ENCODE results near the gene PTP4A1.

The PTP4A1 gene

GRCh38 chr6:63558278-63558677 is 14.0 kb upstream of the PTP4A1 start:
- DNase-seq, result no peak

- no peak for DNase-seq
Measured at GRCh38 chr6:63560801-63561287, 11.4 kb upstream of the PTP4A1 start.

GRCh38 chr6:63561288-63561687 is 11.0 kb upstream of the PTP4A1 start:
- DNase-seq, result no peak

- no peak for DNase-seq
Measured at GRCh38 chr6:63563235-63563634, 9.0 kb upstream of the PTP4A1 start.

- DNase-seq, result no peak
Measured at GRCh38 chr6:63565058-63565726, 7.1 kb upstream of the PTP4A1 start.

GRCh38 chr6:63565727-63566596 is 6.3 kb upstream of the PTP4A1 start:
- DNase-seq, result no peak

GRCh38 chr6:63567966-63568365 is 4.3 kb upstream of the PTP4A1 start:
- no peak for DNase-seq

GRCh38 chr6:63571361-63572043 is 778 bp upstream of the PTP4A1 start:
- DNase-seq, result no peak

GRCh38 chr6:63572747-63573075 is 431 bp downstream of the PTP4A1 start:
- no peak for DNase-seq

- DNase-seq, result peak; percentile 36
Measured at GRCh38 chr6:63573076-63573898, 1.0 kb downstream of the PTP4A1 start.

- DNase-seq, result peak; percentile 37
Measured at GRCh38 chr6:63573899-63574553, 1.7 kb downstream of the PTP4A1 start.

GRCh38 chr6:63574554-63574900 is 2.2 kb downstream of the PTP4A1 start:
- DNase-seq, result no peak

- no peak for DNase-seq
Measured at GRCh38 chr6:63576147-63576772, 4.0 kb downstream of the PTP4A1 start.

- DNase-seq, result no peak
Measured at GRCh38 chr6:63576985-63577712, 4.9 kb downstream of the PTP4A1 start.

GRCh38 chr6:63578757-63579156 is 6.5 kb downstream of the PTP4A1 start:
- DNase-seq, result no peak

- no peak for DNase-seq
Measured at GRCh38 chr6:63579937-63580703, 7.8 kb downstream of the PTP4A1 start.

- no peak for DNase-seq
Measured at GRCh38 chr6:63580704-63580961, 8.4 kb downstream of the PTP4A1 start.

GRCh38 chr6:63581355-63582013 is 9.2 kb downstream of the PTP4A1 start:
- no peak for DNase-seq

GRCh38 chr6:63582579-63583231 is 10.4 kb downstream of the PTP4A1 start:
- no peak for DNase-seq

- no peak for DNase-seq
Measured at GRCh38 chr6:63584125-63584514, 11.8 kb downstream of the PTP4A1 start.
